NT2/D1 (cell line): ENCODE results near the gene LRRC9.

ENCODE experiments used
- DNase-seq: peaks from one replicate; pipeline ENCODE4 v3.0.0-alpha.2; 2011; ENCODE audit warnings: low read depth, low spot score
- H3K27me3 ChIP-seq: 2 replicates; pipeline ENCODE4 v1.6.0; 2011; ENCODE audit warnings: mild to moderate bottlenecking; ENCODE audit not compliant: insufficient read length, insufficient read depth
- H3K36me3 ChIP-seq: 2 replicates; pipeline ENCODE4 v1.6.1; 2011; ENCODE audit warnings: mild to moderate bottlenecking, low read length, mixed read lengths; ENCODE audit not compliant: insufficient read depth, insufficient read length
- H3K4me1 ChIP-seq: 2 replicates; pipeline ENCODE4 v1.5.1; 2011; ENCODE audit not compliant: insufficient read depth, insufficient read length
- H3K4me3 ChIP-seq: 2 replicates; pipeline ENCODE4 v1.5.1; 2011; ENCODE audit warnings: low read depth; ENCODE audit not compliant: insufficient read length
- H3K9ac ChIP-seq: 2 replicates; pipeline ENCODE4 v1.6.0; 2011; ENCODE audit warnings: low read depth; ENCODE audit not compliant: insufficient read length
- H3K9me3 ChIP-seq: 2 replicates; pipeline ENCODE4 v1.5.1; 2011; ENCODE audit warnings: mild to moderate bottlenecking, low read length; ENCODE audit not compliant: insufficient read depth
- SUZ12 ChIP-seq: IDR thresholded peaks from 2 replicates; pipeline ENCODE4 v1.6.1; 2011; ENCODE audit not compliant: insufficient read length, insufficient read depth; ENCODE audit errors: extremely low read depth
- YY1 ChIP-seq: IDR thresholded peaks from 2 replicates; pipeline ENCODE4 v1.6.1; 2011; ENCODE audit not compliant: insufficient read length, insufficient read depth
- ZNF274 ChIP-seq: IDR thresholded peaks from 2 replicates; pipeline ENCODE4 v1.6.1; 2011; ENCODE audit warnings: mild to moderate bottlenecking, low read depth, low read length

Gene LRRC9

DNA sequence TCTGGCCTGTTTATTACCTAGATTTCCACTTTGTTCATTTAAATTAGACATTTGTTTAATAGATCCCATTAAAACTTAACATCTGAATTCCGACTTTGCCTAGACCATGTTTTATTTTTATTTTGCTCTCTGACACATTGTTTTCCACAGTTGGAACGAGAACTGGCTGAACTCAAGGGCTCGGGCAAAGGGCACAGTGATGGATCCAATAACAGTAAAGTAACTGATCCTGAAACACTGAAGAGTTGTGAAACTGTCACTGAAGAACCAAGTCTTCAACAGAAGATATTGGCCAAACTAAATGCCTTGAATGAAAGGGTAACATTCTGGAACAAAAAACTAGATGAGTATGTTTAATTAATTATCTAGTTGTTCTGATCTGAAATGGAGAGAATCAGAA is 39.7 kb downstream of the LRRC9 start:
- Histone ChIP-seq H3K9ac (no peak overlapping the region), H3K9me3 (peaks cover 3% of the 10 kb centered on the region; the same call in 1 of the 2 replicates), H3K4me1 (no peaks in the 10 kb centered on the region), H3K36me3 (no peaks in the 10 kb centered on the region), H3K27me3 (no peaks in the 10 kb centered on the region), H3K4me3 (no peak overlapping the region)
- TF ChIP-seq YY1, result no peak
- DNase-seq, result no peak

DNA sequence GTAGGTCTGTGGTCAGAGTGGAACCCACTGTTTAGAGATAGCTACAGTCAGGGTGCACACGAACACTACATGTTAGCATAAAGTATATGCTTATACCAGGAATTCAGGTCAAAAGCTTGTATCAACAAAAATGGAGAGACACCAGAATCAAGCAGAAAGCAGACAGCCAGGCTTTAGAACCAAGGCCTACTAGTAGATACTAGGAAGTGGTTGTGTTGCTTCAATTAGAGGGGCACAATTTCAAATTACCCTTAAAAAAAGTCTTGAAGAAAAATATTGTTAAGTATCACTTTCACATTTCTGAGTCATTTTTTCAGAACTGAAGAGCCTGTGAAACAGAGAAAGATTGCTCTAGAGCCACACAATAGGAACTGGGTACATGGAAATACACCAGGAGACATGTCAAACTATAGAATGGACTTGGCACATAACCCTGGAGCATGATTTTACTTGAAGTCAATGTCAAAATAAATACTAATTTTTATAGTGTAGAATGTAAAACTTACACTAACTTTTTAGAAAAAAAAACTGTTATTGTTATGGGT is 41.6 kb downstream of the LRRC9 start:
- Histone ChIP-seq H3K4me1 (no peaks in the 10 kb centered on the region), H3K9ac (no peak overlapping the region), H3K4me3 (no peak overlapping the region), H3K27me3 (no peaks in the 10 kb centered on the region), H3K36me3 (no peaks in the 10 kb centered on the region), H3K9me3 (peaks cover 3% of the 10 kb centered on the region; the same call in 1 of the 2 replicates)
- TF ChIP-seq YY1 (no peak), SUZ12 (no peak), ZNF274 (no peak)
- no peak for DNase-seq

DNA sequence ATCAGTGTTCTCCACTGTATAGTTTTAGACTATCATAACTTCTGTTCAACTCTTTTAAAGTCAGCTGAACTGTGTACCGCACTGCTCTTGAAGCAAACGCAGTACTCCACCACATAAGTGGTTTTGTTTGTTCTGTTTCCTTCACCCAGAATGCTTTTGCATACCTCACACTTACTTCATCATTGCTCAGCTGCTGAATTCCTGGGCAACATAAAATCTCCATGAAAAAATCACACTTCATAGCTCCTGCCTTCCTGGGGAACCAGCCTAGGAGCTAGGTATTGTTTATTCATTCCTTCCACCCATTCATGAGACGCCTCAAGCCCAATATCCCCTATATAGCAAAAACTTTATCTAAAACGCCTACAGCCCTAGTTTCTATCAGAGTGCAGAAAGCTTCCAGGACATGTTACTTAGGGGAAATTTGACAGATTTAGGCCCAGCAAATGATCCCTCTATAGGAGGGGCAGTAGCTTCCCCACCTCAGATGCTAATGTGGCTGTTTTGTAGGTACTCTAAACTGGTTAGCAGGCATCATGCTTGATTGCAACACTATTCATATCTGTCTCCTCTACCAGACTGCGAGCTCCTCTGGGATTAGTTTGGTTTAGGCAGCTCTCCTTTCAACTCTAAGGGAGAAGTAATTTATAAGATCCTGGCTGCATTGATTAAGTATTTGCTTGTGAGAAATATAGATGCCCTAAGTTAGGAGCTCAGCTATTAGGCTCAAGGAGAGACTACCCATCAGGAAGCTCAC is 44.5 kb downstream of the LRRC9 start:
- DNase-seq, result no peak
- Histone ChIP-seq H3K9ac (no peak overlapping the region), H3K9me3 (no peaks in the 10 kb centered on the region), H3K27me3 (no peaks in the 10 kb centered on the region), H3K4me1 (no peaks in the 10 kb centered on the region), H3K4me3 (no peak overlapping the region), H3K36me3 (no peaks in the 10 kb centered on the region)
- no peak for TF ChIP-seq SUZ12

GRCh38 chr14:59969319-59969718 is 49.4 kb downstream of the LRRC9 start:
- Histone ChIP-seq H3K27me3 (no peaks in the 10 kb centered on the region), H3K4me1 (no peaks in the 10 kb centered on the region), H3K36me3 (no peaks in the 10 kb centered on the region), H3K9ac (no peak overlapping the region), H3K9me3 (no peaks in the 10 kb centered on the region), H3K4me3 (no peak overlapping the region)
- TF ChIP-seq SUZ12, result no peak
- TF ChIP-seq YY1, result no peak
- TF ChIP-seq ZNF274, result no peak
- DNase-seq, result no peak

GRCh38 chr14:59981564-59981963 is 61.6 kb downstream of the LRRC9 start:
- TF ChIP-seq ZNF274 (no peak), YY1 (no peak), SUZ12 (no peak)
- no peak for DNase-seq

DNA sequence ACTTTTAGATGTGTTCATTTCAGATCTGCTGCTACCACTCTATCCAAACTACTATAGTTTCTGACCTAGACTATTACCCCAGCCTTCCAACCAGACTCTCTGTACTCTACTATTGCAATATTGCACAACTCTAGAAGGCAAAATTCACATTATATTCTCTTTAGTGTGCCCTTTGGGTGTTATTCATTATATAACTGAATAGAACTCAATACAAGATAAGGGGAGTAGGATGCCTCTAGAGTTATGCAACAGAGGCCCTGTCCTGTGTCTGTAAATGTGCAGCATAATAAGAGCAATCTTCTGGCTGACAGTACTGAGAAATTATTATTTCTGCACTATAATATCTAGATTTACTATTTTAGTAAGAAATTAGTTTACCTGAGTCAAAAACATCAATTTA is 63.1 kb downstream of the LRRC9 start:
- H3K9ac ChIP-seq, result no peak overlapping the region
- H3K4me3 ChIP-seq, result no peak overlapping the region
- no peaks in the 10 kb centered on the region for H3K4me1 ChIP-seq
- TF ChIP-seq YY1, result no peak
- no peak for TF ChIP-seq ZNF274
- TF ChIP-seq SUZ12, result no peak
- no peaks in the 10 kb centered on the region for H3K27me3 ChIP-seq
- H3K36me3 ChIP-seq, result no peaks in the 10 kb centered on the region
- H3K9me3 ChIP-seq, result no peaks in the 10 kb centered on the region
- no peak for DNase-seq

More at GRCh38 chr14:59981564-59981963, 61.6 kb downstream of the LRRC9 start:
- H3K4me3 ChIP-seq, result no peak overlapping the region
- H3K27me3 ChIP-seq, result no peaks in the 10 kb centered on the region
- no peaks in the 10 kb centered on the region for H3K4me1 ChIP-seq
- no peak overlapping the region for H3K9ac ChIP-seq
- no peaks in the 10 kb centered on the region for H3K9me3 ChIP-seq
- no peaks in the 10 kb centered on the region for H3K36me3 ChIP-seq

- TF ChIP-seq SUZ12, result no peak
- TF ChIP-seq ZNF274, result no peak
- no peak for TF ChIP-seq YY1
- H3K27me3 ChIP-seq, result no peaks in the 10 kb centered on the region
- H3K36me3 ChIP-seq, result no peaks in the 10 kb centered on the region
- H3K4me3 ChIP-seq, result no peak overlapping the region
- no peak for DNase-seq
- H3K4me1 ChIP-seq, result no peaks in the 10 kb centered on the region
- H3K9ac ChIP-seq, result no peak overlapping the region
- H3K9me3 ChIP-seq, result peaks cover 13% of the 10 kb centered on the region
These were observed 66.7 kb downstream of the LRRC9 start for GRCh38 chr14:59986556-59987059.
